HG03095 (cell line): ENCODE data around the gene MVB12B.

Source experiments
- ATAC-seq: cut with Tn5 transposase; IDR thresholded peaks from one replicate; pipeline ENCODE4 v1.9.1; 2021; ENCODE audit warnings: moderate library complexity; ENCODE audit not compliant: unreplicated experiment

Gene MVB12B

DNA sequence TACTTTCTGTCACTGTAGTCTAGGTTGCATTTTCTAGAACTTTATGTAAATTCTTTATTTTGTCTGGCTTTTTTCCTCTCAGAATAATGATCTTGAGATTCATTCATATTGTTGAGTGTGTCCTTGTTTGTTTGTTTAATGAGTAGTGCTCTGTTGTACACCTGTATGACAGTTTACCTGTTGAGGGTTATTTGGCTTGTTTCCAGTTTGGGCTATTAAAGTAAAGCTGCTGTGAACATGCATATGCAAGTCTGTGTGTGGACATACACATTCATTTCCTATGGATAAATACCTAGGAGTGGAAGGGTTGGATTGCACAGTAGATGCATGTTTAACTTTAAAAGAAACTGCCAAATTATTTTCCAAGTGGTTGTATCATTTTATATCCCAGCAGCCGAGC, 30.4 kb downstream of the MVB12B start:
- no peak for ATAC-seq

DNA sequence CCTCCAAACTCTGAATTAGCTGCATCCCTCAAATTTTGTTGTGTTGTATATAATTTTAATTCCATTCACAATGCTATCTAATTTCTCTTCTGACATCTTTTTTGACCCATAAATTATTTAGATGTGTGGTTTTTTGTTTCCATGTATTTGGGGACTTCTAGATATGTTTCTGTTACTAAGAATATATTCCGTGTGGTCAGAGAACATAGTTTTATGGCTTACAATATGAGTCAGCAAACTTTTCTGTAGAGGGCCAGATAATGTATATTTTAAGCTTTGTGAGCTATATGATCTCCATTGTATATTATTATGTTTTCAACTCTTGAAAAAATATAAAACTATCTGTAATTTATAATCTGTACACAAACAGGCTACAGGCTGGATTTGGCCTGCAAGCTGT, 33.4 kb downstream of the MVB12B start:
- ATAC-seq: no peak

DNA sequence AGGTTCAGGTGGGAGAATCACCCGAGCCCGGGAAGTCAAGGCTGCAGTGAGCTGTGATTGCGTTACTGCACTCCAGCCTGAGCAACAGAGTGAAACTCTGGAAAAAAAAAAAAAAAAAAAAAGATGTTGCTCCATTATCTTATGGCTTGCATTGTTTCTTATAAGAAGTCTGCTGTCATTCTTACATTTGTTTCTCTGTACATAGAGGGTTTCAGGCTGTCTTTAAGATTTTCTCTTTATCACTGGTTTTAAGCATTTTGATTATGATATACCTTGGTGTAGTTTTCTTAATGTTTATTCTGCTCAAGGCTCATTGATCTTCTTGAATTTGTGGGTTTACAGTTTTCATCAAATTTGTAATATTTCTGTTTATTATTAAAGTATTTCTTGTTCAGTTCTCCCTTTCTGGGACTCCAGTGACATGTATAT, 35.2 kb downstream of the MVB12B start:
- no peak for ATAC-seq

DNA sequence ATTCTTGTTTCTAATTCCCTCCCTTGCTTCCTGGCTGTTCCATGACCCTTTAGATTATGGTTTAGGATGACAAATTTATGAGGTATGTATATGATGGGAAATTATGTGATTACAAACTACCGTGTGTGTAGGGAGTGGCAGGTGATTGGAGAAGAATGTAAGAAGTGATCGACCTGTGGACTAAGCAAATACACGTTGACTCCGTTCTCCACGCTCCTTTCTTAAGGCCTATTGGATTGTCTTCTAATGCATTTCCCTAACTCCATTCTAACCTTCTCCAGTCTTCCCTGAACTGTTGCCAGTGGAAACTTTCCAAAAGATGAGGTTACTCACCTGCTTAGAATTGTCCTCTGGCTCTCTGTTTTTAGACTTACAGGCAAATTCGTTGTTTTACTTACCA, 36.6 kb downstream of the MVB12B start:
- no peak for ATAC-seq

DNA sequence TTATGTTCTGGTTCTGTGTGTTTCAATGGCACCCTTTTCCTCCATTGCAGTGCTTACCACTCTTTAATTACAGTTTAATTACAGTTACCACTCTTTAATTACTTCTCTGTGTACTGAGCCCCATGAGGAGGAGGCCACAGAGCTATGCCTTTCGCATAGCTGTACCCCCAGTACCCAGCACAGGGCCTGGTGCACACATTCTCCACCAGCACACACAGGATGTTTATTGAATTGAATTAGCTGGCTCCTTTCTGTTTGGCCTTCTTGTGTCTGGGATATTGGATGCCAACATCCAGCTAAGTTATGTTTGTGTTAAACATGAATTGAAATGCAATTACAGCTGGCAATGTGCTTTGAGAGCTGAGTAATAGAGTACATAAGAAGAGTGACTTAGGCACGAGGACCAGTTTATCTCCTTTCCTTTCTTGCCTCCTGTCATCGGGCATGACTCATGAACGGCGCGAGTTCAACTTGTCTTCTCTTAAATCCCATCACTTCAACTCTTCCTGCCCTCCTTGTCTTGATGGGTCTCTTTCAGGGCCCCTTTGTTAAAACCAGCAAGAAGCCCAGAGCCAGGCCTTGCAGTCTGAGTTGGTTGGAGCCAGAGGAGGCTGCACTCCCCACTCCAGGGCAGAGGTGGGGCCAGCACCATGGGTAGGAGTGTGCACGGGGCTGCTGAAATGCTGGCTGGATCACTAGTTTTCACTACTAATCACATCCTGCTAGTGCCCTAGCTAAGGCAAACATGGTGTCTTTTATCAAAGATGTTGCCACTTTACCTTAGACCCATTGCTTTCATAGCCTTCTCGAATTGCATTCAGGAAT, 37.4 kb downstream of the MVB12B start:
- ATAC-seq: no peak

DNA sequence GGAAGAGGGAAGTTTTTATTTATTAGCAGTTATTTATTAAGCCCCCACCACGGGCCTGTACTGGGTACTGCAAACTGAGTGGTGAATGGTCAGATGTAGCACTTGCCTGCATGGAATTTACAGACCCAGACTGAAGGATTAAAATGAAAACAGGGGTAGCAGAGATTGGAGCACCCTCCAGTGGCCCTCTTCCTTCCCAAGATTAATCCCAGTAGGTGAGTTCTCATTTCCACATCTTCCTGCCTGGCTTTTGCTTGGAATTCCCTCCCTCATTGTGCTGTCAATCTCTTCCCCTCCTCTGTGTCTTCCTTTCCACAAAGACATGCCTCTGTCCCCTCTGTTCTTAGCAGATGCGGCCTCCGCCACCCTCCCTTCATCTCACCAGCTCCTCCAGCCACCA, 39.2 kb downstream of the MVB12B start:
- ATAC-seq: no peak

DNA sequence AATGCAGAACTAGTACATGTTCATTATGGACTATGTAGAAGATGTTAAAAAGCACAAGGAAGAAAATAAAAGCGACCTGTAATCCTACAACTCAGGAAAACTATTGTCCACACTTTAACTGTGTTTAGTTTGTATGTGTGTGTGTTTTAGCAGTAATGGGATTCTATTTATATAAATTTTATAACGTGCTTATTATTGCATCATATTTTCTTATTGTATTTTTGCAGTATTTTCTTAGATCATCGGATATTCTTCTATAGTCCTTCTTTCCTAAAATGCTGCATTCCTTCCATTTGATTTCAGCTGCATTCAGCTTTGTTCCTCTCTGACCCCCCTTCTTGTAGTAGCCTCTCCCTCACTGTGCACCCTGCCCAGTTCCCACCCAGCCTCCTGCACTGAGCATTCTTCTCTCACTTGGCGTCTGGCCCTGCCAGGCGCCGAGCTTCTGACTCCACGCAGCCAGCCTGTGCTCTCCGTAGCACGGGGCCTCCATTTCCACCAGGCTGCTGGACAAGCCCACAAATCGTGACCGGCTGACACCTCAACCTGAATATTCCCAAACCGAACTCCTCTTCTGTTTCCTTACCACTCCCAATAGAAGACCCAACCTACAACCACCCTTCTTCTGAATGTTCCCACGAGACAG, 39.9 kb downstream of the MVB12B start:
- ATAC-seq: no peak

DNA sequence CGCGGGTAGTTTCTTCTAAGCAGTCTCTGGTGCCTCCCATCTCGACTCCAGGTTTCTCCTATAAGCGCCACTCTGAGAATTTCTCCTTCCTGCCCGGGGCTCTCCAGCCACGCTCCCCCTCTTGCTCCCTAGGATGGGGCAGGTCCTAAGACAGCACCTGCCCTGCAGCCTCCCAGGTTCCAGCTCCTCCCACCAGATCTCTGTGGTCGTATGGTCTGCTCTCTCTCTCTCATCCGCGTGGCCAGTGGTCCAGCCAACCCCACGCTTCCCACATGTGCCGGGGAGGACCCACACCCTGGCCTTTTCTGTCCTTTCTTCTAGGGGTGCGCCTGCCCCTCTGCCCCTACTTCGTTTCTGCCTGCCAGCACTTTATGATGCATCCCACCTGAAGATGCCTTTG, 40.5 kb downstream of the MVB12B start:
- ATAC-seq: no peak

DNA sequence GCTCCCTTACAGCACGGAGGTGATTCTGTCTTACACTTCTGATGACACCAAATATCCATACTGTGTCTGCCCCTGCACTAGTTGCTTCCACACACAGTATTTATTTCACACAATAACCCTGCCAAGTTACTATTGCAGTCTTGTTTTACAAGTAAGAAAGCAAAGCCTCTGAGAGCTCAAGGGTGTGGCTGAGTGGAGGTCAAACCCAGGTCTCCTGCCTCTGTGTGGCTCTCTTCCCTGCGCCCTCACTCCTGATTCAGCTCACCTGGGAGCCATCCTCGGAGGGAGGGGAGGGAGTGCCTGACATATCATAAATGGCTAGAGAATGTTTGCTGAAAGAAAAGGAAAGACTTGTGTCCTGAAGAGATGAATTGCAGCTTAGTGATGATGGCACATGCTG, 41.0 kb downstream of the MVB12B start:
- no peak for ATAC-seq

DNA sequence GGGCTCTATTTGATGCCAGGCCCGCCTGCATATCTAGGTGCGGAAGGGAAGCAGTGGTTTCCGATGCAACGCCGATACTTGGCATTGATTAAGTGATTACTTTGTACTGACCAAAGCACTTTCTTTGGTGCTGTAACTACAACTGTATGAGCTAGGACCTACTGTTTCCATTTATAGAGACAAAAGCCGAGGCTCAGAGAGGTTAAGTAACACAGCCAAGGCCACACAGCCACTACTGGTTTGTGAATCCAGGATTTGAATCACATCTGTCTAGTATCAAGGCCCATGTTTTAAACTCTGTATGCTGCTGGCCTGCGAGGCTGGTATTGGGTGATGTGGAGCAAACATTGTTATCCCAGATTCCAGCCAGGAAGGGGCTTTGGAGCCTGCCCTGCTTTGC, 41.4 kb downstream of the MVB12B start:
- no peak for ATAC-seq

DNA sequence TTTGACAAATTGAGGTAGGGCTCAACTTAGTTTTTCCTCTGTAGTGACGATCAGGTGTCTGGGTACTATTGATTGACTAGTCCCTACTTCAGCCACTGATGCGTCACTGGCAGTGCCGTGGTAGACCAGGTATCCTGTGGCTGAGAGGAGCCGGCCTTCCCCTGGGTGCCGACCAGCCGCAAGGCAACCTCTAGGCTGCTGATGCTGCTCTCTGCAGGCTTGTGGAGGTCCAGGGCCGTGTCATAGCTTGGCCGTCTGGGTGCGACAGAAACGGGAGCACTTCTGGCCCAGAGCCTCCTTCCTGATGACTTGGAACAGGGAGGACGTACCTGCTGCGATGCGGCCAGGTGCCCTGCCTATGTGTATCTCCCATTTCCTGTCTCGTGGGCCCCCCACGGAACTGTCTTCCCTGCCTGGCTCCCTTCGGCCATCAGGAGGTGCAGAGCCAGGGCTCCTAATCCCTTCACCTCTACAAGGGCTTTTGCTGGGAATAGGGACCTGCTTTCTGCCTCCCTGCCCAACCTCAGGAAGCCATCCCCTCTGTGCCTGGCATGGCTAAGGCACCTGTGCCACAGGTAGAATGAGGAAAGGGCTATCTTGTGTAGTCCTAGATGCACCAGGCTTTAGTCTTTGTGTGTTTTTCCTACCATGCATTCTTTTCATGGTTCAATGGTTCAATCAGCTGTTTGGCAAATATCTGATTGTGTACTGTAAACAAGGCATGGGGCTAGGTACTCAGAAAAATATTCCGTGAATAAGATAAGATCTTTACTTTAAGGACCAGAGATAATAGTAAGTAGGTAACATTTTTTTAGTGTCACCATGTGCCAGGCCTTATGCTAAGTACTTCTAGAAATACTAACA, 44.6 kb downstream of the MVB12B start:
- ATAC-seq: no peak

DNA sequence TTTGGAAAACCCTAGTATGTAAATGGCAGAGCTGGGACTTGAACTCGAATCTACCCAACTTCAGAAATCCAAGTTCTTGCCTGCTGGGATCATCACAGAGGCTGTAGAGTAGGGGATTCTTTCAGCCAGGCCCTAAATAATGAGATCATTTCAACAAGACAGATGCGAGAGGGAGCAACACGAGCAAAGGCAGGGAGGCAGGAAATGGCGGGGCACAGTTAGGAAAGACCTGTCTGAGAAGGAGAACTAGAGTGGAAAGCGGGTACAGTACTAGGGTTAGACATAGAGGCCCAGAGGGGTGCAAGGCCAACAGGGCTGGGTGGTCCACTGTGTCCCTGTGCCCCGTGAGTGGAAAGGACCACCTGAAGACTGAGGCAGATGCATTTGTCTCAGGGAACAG, 46.1 kb downstream of the MVB12B start:
- ATAC-seq: no peak

DNA sequence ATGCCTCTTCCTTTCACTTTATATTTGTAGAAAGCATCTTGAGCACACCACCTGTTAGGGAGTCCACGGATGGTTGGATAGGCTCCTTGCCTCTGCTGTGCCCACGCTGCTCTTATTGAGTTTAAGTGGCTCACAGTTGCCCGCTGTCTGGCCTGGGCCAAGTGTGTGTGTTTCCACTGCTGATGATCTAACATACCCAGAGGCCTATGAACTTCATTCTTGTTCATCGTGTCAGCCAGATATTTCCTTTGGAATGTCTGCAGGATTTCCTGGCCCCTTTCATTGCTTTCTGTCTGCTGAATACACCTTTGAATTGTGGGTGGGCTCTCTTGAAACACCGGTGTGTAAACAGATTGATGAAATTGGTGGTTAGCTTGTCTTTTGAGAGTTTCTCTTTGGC, 46.6 kb downstream of the MVB12B start:
- no peak for ATAC-seq

DNA sequence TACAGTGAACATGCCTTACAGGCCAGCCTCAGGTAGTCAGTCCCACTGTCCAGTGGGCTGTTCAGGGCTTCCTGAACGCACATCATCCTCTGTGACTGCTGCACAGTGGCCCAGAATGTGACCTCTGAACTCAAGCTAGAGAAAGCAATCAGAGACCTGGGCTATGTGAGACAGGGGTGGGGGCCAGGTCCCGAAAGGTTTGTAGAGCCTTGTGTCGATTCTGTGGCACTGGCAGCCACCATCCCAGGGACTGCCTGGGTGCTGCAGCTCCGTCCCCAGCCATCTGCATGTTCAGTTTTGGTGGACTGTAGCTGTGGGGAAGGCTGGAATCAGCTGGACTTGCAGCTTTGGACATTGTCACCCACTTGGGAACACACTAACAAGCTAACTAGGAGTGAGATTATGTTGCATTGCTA, 47.7 kb downstream of the MVB12B start:
- ATAC-seq: no peak

DNA sequence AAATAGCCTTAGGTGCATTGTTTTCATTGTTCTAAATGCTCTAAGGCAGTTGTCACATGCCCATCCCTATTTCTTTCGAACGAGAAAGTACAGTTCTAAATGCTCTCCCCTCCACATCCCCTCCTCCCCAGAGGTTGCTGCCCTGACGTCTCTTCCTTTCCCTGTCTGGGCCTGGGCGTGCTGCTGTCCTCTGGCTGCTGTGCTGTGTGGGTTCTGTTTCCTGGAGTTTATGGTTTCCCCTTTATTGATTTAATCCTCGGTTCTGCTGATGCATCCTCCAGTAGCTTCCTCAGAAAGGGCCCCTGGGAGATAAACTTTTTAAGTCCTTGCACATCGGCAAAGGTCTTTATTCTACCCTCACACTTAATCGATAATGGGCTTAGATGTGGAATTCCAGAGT, 48.8 kb downstream of the MVB12B start:
- ATAC-seq: no peak

DNA sequence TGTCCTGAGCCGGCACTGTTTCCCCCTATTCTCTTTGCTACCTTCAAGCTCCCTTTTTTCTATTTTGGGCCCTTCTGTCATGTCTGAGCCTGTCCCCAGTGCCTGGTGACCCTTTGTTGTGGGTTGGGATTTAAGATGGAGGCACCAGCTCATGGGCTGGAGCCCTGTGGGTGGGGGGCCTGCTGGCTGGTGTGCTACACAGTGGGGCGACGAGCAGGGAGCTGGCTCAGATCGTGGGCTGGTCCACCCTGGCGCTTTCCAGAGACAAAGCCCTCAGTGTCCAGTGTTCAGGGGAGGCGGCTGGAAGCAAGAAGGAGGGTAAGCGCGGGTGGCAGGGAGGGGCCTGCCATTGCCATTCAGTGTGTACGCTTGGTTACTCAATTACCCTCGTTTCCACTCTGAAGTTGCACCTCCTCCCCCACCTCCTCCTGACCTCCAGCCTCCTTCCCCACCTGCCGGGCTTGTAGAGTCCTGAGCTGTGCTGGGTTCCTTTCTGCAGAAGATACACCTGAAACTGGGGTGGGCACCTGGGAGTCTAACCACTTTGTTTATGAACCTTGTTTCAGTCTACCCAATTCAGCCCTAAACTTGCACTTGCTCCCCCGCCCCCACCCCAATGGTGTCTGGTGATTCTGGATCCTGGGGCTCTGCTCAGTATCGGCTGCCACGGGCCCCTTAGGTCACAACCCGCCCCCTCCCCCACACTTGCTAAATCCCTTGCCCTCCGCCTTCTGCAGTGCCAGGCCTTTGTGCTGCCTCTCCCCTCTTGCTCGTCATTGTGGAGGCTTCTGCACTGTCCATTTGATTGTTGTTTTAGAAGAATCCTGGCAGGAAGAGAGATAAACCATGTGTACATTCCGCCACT, 49.9 kb downstream of the MVB12B start:
- ATAC-seq: no peak

DNA sequence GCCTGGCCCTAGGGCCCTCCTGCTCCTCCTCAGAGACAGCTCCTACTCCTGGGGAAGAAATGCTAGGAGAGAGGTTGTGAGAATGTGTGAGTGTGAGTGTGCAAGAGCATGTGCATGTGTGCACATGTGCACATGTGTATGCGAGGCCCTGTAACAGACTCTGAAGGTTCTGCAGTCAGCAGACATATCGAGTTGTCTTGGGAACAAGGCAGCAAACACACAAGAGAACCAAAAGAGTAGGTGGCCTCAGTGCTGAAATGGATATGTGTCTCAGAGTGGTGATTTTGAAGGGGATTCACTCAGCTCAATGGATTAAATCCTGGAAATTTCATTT, 50.5 kb downstream of the MVB12B start:
- no peak for ATAC-seq

DNA sequence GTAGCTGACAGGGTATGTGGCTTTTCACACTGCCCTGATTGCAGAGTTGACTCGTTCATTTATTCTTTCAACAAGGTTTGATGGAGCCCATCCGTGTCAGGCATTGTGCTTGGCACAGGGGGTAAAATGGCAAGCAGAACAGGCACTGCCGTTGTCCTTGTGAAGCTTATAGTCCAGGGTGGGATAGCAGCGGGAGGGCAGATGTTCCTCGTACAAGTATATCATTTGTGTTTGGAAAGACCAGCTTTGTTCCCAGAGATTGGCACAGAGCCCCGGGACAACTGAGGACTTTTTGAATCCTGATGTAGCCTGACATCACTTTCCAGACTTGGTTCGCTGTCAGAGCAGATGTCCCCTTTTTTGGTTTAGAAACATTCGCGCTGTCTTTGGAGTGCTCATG, 50.9 kb downstream of the MVB12B start:
- ATAC-seq: no peak

DNA sequence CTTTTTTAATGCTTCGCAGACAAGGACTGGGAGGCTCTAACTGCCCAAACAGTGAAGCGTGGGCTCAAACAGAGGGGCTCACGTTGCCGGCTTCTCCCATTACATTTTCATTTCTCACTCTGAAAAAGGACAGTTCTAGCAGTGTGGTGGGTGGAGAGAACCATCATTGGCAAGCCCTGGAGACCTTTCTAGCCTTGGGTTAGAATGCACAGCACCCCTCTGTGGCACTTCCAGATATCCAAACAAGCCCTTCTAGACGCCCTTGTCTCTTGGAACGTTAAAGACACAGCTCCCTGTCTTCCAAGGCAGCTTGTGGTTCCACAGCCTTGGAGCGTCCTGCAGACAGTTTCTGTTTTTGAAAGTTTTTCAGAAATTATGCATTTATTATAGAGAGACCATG, 52.1 kb downstream of the MVB12B start:
- ATAC-seq: no peak

DNA sequence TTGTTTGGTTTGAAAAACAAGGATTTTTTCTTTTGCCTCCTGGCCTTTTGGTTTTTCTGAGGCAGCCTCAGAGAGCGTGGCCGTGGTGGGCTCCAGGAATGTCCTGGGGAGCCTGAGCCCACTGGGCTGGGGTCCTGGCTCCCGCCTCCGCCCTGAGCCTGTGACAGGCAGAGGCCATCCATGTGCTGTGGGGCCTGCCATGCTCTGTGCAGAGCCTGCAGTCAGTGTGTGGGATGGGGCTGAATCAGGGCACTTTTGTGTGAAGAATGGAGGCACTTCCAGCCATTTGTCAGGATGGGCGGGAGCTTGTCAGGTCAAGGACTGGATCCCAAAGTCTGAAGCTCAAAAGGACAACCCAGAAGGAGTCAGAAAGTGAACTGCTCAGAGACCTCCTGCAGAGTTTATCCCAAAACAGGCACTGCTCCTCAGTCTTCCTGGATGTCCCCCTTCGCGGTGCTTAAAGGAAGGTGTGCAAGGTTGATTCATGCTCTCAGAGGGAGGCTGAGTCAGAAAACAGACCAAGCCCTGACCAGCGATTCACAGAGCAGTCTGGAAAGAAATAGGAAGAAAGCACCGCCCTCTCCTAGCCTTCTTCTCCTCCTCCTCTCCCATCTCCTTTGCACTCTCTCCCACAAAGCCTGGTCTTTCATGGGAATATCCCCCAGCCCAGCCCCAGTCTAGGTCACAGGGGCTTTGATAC, 53.2 kb downstream of the MVB12B start:
- no peak for ATAC-seq
